Fibroblast of skin of scalp (primary cell): ENCODE measurements around the gene ARAP1.
A peak's percentile ranks its signal among the peaks of the same experiment; 100 is the strongest.

Experiments
- DNase-seq: peaks from one replicate; pipeline ENCODE4 v3.0.0-alpha.2; 2013

ARAP1 gene

GRCh38 chr11:72681226-72682153, 70.7 kb downstream of the ARAP1 start:
- no peak for DNase-seq

GRCh38 chr11:72680624-72681158, 71.5 kb downstream of the ARAP1 start:
- no peak for DNase-seq

GRCh38 chr11:72679869-72680268, 72.3 kb downstream of the ARAP1 start:
- no peak for DNase-seq

GRCh38 chr11:72678524-72678923, 73.7 kb downstream of the ARAP1 start:
- no peak for DNase-seq

GRCh38 chr11:72676861-72677341, 75.3 kb downstream of the ARAP1 start:
- DNase-seq, result peak; percentile 47

GRCh38 chr11:72675221-72675620, 77.0 kb downstream of the ARAP1 start:
- no peak for DNase-seq

GRCh38 chr11:72673943-72674828, 78.0 kb downstream of the ARAP1 start, which contains the start of gene PDE2A:
PDE2A (minus strand) TSS chr11:72674422; CDS start chr11:72674207, 215 bp downstream.
- no peak for DNase-seq

GRCh38 chr11:72673284-72673942, 78.8 kb downstream of the ARAP1 start:
- no peak for DNase-seq

- DNase-seq, result no peak
Observed at GRCh38 chr11:72672597-72673238, 79.5 kb downstream of the ARAP1 start.

- DNase-seq, result no peak
Observed at GRCh38 chr11:72671152-72672099, 80.8 kb downstream of the ARAP1 start.

- DNase-seq, result no peak
Observed at GRCh38 chr11:72670041-72670440, 82.2 kb downstream of the ARAP1 start.

- DNase-seq, result no peak
Observed at GRCh38 chr11:72669527-72669926, 82.7 kb downstream of the ARAP1 start.

GRCh38 chr11:72668629-72669347, 83.4 kb downstream of the ARAP1 start:
- no peak for DNase-seq

GRCh38 chr11:72665911-72666472, 86.2 kb downstream of the ARAP1 start:
- no peak for DNase-seq

- DNase-seq, result no peak
Observed at GRCh38 chr11:72662036-72662435, 90.2 kb downstream of the ARAP1 start.

GRCh38 chr11:72661486-72661885, 90.7 kb downstream of the ARAP1 start:
- no peak for DNase-seq

- DNase-seq, result no peak
Observed at GRCh38 chr11:72658989-72659640, 93.1 kb downstream of the ARAP1 start.

- DNase-seq, result no peak
Observed at GRCh38 chr11:72657411-72658100, 94.7 kb downstream of the ARAP1 start.
